Cardiac fibroblast (primary cell): ENCODE data around the gene TPM4.
"Not testable (repeated sequence)": the region's sequence is repeated elsewhere in the genome, so short reads cannot be mapped to it uniquely, and the experiment has no call there.

Experiments
- DNase-seq, 2 donors: peaks; one replicate each; pipeline versions ENCODE4 v3.0.0 to v3.0.0-alpha.2; 2010; ENCODE audit warnings: low read depth in 2 of 2
- H3K4me3 ChIP-seq, 2 donors: replicated peaks in 1 of 2; 1 replicate in 1 of 2; 2 replicates in 1 of 2; pipeline ENCODE4 v1.5.1; 2011; ENCODE audit warnings: low read depth in 2 of 2, low read length in 2 of 2, mild to moderate bottlenecking in 2 of 2, moderate library complexity in 1 of 2
- TF ChIP-seq, protein P1 (sequence below): IDR thresholded peaks from one replicate; pipeline ENCODE4 v1.5.1; 2011; ENCODE audit warnings: low read depth, mild to moderate bottlenecking, low read length, inconsistent platforms

TPM4 gene

DNA sequence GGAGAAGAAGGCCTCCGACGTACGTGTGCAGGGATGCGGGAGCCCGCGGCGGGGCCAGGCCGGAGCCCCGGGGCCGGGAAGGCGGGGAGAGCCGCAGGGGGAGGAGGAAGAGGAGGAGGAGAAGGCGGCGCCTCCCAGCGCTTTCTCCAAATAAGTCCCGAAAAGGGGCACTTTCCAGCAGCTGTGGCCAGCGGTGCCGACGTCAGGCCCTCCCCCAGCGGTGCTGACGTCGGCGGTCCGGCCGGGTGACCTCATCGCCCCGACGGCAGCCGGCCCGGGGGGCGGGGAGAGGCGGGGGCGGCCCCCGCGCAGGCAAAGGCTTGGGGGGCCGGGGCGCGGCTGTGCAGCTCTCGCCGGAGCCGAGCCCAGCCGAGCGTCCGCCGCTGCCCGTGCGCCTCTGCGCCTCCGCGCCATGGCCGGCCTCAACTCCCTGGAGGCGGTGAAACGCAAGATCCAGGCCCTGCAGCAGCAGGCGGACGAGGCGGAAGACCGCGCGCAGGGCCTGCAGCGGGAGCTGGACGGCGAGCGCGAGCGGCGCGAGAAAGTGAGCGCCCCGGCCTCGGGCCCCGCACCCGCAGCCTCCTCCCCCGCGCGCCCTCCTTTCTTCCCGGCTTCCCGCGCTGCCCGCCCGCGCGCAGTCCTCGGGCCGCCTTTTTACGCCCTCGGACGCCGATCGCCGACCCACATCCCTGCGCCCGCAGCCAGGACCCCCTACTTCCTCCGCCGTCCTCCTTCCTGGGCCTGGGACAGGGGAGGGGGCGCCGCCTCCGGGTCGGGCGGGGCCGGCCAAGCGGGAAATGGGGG, at the start of gene TPM4:
TSS of gene TPM4 (plus strand) at position 342 of the 804 bp plus-strand sequence. CDS start at position 413, 71 bp downstream.
- DNase-seq = peak; percentile 97 to 99
- H3K4me3 ChIP-seq = peak within 1 kb of the TSS; percentile 59 to 96
- TF ChIP-seq, protein P1, sequence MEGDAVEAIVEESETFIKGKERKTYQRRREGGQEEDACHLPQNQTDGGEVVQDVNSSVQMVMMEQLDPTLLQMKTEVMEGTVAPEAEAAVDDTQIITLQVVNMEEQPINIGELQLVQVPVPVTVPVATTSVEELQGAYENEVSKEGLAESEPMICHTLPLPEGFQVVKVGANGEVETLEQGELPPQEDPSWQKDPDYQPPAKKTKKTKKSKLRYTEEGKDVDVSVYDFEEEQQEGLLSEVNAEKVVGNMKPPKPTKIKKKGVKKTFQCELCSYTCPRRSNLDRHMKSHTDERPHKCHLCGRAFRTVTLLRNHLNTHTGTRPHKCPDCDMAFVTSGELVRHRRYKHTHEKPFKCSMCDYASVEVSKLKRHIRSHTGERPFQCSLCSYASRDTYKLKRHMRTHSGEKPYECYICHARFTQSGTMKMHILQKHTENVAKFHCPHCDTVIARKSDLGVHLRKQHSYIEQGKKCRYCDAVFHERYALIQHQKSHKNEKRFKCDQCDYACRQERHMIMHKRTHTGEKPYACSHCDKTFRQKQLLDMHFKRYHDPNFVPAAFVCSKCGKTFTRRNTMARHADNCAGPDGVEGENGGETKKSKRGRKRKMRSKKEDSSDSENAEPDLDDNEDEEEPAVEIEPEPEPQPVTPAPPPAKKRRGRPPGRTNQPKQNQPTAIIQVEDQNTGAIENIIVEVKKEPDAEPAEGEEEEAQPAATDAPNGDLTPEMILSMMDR = no peak

DNA sequence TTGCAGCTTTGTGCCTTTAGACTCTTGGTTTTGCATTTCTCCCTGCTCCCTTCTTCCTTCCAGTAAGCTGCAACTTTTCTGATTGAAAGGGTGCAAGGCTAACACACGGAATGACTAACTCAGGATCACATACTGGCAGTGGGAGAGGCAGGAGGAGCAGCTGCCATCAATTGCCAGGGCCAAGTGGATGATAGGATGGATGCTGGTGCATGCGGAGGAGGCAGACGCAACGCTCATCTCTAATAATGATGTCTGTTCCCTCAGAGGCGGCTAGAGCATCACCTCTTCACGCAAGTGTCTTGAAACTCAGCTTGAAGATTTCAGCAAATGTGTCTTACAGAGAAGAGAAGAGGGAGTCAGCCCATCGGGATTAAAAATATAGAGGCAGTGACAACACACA, 49.5 kb upstream of the TPM4 start:
- TF ChIP-seq, protein P1 = no peak
- no peak for DNase-seq
- no peak overlapping the region for H3K4me3 ChIP-seq

DNA sequence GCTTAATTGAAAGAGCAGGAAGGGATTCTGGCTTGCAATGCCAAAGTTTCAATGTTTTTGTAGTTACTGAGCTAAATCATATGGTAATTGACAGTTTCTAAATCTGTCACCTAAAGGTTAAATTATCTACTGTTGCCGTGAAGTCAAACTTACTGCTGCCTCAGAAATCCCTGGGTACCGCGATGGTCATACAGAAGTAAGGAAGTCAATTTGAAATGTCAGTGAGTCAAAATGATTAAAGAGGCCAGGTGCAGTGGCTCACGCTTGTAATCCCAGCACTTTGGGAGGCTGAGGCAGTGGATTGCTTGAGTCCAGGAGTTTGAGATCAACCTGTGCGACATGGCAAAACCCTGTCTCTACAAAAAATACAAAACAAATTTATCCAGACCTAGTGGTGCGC, 48.8 kb upstream of the TPM4 start:
- no peak overlapping the region for H3K4me3 ChIP-seq
- TF ChIP-seq, protein P1 = no peak
- DNase-seq = no peak

DNA sequence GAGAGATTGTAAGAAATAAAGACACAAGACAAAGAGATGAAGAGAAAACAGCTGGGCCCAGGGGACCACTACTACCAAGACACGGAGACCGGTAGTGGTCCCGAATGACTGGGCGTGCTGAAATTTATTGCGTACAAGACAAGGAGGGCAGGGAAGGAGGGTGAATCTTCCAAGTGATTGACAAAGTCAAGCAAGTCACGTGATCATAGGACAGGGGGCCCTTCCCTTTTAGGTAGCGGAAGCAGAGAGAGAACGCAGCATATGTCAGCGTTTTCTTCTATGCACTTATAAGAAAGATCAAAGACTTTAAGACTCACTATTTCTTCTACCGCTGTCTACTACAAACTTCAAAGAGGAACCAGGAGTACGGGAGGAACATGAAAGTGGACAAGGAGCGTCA, 46.1 kb upstream of the TPM4 start:
- H3K4me3 ChIP-seq, DNase-seq: not testable (repeated sequence)

DNA sequence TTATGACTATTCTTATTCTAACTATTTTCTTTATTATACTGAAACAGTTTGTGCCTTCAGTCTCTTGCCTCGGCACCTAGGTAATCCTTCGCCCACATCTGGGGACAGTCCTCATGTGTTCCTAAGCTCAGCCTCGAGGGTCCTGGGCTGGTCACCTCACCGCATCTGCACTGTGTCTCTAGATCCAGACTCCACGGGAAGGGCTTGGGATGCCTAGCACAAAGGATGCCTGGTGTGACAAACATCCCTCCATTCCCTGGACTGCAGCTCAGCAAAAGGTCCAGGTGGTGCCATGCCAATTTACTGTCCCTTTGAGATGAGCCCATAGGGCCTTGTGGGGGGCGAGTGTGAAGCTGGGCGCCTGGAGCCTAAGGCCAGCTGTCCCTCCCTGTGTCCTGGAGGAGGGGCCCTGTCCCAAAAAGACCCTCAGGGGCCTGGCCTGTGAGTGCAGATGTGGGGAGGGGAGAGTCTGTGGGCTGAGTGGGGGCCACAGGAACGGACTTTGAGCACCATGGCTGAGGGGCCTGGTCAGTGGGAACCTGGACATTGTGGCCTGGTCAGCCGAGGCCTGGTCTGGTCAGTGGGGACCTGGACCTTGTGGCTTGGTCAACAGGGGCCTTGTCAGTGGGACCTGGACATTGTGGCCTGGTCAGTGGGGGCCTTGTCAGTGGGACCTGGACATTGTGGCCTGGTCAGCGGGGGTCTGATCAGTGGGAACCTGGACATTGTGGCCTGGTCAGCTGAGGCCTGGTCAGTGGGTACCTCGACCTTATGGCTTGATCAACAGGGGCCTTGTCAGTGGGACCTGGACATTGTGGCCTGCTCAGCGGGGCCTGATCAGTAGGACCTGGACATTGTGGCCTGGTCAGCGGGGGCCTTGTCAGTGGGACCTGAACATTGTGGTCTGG, 45.1 kb upstream of the TPM4 start:
- TF ChIP-seq, protein P1 = no peak
- DNase-seq = no peak

DNA sequence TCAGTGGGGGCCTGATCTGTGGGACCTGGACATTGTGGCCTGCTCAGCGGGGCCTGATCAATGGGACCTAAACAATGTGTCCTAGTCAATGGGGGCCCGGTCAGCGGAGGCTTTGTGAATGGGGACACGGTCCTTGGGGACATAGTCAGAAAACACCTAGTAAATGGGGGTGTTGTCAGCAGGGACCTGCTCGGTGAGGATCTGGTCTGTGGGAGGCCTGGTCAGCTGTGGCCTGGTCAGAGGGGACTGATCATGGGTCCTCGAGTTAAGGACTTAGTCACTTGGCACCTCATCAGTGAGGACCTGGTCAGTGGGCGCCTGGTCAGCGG, 44.5 kb upstream of the TPM4 start:
- DNase-seq = no peak
- TF ChIP-seq, protein P1 = no peak
- no peak overlapping the region for H3K4me3 ChIP-seq

More for the DNA sequence above, 45.1 kb upstream of the TPM4 start:
- H3K4me3 ChIP-seq = no peak overlapping the region

DNA sequence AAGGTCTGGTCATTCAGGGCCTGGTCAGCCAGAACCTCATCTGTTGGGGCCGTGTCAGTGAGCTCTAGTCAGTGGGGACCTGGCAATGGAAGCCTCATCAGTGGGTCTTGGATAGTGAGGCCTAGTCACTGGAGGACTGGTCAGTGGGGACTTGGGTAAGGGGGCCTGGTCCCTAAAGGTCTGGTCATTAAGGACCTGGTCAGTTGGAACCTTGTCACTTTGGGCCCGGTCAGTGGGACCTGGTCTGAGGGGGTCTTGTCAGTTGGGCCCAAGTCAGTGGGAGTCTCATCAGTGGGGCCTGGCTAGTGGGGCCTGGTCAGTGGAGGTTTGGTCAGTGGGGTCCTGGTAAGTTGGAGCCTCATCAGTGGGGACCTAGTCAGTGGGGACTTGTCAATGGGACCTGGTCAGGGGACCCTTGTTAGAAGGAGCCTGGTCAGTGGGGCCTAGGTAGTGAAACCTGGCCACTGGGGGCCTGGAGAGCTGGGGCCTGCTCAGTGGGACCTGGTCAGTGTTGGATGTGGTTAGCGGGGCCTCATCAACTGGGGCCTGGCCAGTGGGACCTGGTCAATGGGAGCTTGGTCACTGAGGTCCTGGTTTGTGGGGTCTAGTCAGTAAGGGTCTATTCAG, 43.7 kb upstream of the TPM4 start:
- TF ChIP-seq, protein P1 = no peak
- DNase-seq = no peak
- no peak overlapping the region for H3K4me3 ChIP-seq
